Omental fat pad (tissue), 4 donors: ENCODE data around the gene PDSS1. TPM values are rescaled to one million over a fixed set of nuclear protein-coding genes. Genes with fewer than 3 reads are reported as not detected.

ENCODE experiments used
- ATAC-seq: fragments of 150-250 bp; one replicate; pipeline ENCODE4 v1.9.1; 2016; ENCODE audit warnings: mild to moderate bottlenecking, moderate library complexity; ENCODE audit not compliant: low FRiP score
- DNase-seq: peaks from one replicate; pipeline ENCODE4 v3.0.0-alpha.2; 2019; ENCODE audit warnings: low spot score
- total RNA-seq, 4 donors: library from RNA; depleted of rRNA; stranded (reverse); fragments of >200 nt; gene quantifications; one replicate each; pipeline ENCODE4 v1.1.0, GENCODE V29; 2016
- TF ChIP-seq, protein P1 (sequence below), 3 donors: fragments of 450-650 bp; IDR thresholded peaks; one replicate each; pipeline ENCODE4 v1.5.1; 2016 to 2017; ENCODE audit warnings: antibody characterized with exemption in 3 of 3, mild to moderate bottlenecking in 3 of 3, moderate library complexity in 2 of 3

The PDSS1 gene
- total RNA-seq, 4 donors from 2014 or later = 4.5 to 14.8 (median 5.0) TPM

DNA sequence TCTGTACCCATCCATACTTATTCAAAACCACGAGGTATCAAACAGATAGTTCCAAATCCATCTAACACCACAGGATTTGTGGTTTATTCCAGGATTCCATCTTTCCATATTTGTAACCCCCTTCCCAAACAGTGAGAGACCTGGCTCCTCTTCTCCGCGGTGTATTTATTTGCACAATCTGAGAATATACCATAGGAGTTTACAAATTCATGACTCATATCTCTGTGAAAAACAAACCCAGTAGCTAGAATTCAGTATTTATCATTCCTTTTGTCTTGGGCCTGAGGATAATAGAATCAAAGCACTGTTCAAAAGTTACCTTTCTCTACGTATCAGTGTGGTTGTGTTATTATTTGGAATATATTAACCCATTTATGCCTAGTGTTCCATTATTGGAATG lies 31.9 kb downstream of the PDSS1 start:
- TF ChIP-seq, protein P1, sequence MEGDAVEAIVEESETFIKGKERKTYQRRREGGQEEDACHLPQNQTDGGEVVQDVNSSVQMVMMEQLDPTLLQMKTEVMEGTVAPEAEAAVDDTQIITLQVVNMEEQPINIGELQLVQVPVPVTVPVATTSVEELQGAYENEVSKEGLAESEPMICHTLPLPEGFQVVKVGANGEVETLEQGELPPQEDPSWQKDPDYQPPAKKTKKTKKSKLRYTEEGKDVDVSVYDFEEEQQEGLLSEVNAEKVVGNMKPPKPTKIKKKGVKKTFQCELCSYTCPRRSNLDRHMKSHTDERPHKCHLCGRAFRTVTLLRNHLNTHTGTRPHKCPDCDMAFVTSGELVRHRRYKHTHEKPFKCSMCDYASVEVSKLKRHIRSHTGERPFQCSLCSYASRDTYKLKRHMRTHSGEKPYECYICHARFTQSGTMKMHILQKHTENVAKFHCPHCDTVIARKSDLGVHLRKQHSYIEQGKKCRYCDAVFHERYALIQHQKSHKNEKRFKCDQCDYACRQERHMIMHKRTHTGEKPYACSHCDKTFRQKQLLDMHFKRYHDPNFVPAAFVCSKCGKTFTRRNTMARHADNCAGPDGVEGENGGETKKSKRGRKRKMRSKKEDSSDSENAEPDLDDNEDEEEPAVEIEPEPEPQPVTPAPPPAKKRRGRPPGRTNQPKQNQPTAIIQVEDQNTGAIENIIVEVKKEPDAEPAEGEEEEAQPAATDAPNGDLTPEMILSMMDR (IDR thresholded peaks at IDR 0.05) = no peak
- DNase-seq (no peak), ATAC-seq (no peak)

DNA sequence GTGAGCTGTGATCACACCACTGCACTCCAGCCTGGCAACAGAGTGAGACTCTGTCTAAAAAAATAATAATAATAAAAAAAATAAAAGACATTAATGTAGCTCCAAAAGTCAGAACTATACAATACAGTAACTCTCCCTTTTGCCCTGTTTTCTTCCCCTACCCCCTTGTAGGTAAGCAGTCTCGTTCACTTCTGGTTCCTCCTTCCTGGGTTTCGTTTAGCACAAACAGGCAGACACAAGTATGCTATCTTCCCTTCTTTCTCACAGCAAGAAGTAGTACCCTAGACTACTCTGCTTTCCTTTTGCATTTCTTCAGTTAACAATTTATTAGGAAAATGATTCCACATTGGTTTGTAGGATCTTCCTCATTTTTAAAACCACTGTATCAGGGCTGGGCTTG lies 33.1 kb downstream of the PDSS1 start:
- TF ChIP-seq, protein P1 (IDR thresholded peaks at IDR 0.05) = no peak
- no peak for ATAC-seq
- DNase-seq = no peak

DNA sequence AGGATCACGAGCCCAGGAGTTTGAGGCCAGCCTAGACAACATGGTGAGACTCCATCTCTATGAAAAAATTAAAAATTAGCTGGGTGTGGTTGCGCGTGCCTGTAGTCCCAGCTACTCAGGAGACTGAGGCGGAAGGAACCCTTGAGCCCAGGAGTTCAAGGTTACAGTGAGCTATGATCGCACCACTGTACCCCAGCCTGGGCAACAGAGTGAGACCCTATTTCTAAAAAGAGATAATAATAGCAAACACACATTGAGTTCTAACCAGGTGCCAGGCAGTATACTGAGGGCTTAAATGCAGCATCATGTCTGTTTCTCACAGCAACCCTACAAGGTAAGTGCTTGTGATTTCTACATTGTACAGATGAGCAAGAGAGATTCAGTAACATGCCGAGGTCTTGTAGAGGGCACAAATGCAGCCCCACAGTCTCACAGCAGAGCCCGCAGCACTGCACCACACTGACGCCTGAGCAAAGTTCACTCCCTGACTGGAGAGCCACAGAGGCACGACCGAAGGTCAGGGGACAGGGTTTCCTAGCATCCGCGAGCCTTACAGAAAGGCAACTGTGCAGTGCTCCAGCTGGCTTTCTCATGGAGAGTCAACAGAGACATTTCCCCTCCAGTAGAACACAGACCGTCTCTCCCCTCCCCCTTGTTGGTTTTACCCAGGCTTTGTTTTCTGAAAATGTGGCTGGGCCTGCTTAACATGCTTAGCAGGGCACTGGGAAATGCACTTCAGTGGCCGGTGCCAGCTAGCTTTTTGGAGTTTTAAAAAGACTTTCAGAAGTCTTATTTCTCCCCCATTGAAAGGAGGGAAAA lies 36.5 kb downstream of the PDSS1 start:
- ATAC-seq = no peak
- no peak for DNase-seq
- TF ChIP-seq, protein P1 (IDR thresholded peaks at IDR 0.05) = no peak

DNA sequence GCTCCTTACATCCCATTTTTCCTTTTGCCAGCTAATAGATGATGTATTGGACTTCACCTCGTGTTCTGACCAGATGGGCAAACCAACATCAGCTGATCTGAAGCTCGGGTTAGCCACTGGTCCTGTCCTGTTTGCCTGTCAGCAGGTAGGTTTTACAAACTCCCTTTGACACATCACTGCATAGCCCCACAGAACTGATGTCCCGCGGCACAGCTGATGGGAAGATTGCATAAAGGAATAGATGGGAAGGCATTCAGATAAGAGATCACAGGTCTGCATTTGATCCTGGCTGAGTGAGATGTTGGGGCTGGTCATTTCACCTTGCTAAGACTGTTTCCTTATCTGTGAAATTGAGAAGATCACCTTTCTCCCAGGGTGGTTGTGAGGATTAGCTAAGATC lies 37.9 kb downstream of the PDSS1 start:
- ATAC-seq (no peak), DNase-seq (no peak)
- TF ChIP-seq, protein P1 (IDR thresholded peaks at IDR 0.05) = no peak

DNA sequence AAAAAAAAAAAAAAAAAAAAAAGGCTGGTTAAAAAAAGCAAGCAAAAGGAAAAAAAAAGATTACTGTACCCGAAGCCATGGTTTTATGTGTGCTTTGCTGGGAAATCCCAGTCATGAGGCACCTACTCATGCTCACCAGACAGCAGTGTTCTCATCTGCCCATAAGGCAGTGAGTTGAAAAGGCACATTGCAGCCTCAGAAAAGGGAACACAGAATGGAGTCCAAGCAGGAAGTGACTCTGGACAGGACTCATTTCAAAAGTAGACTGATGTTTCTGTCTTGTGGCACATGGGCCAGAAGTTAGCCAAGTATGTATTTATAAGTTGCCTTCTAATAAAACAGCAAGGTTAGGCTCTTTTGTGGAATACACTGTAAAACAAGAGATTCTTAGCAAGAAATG lies 40.2 kb downstream of the PDSS1 start:
- ATAC-seq (no peak), DNase-seq (no peak)
- TF ChIP-seq, protein P1 (IDR thresholded peaks at IDR 0.05) = no peak

DNA sequence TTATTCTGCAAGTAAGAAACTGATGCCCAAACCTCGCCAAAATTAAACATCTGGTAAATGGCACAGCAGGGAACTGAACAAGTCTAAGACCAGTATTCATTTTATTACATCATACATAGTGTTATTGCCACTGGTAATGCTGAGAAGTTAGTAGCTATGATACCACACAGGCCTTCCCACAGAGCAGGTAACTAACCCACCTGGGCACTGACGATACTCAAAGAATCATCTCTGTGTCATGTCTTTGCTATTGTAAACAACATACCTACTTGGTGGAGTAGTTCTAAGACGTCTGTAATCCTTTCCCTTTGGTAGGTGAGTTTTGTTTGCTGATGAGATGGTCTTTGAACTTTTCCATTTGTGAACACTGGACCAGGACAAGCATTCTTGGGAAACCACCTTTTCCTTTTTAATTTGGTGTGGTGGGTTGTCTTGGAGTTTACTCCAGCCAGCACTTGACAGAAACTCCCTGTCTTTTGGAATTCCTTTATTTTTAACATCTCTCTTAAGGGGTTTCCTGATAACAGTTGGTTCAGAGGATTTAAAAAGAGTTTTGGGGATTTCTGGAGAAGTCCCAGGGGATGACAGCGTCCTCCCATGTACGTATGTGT lies 40.9 kb downstream of the PDSS1 start:
- TF ChIP-seq, protein P1 (IDR thresholded peaks at IDR 0.05) = no peak
- ATAC-seq (no peak), DNase-seq (no peak)
